Calu3 (cell line): ENCODE results near the gene GAS2L1. TPM values are rescaled to one million over a fixed set of nuclear protein-coding genes. Genes with fewer than 3 reads are reported as not detected.
"Not testable (repeated sequence)": the region's sequence is repeated elsewhere in the genome, so short reads cannot be mapped to it uniquely, and the experiment has no call there.

ENCODE experiments used
- BruUV-seq: library from RNA; stranded (reverse); fragments of 400-500 nt; replicated peaks from 2 replicates; lab custom pipeline; 2021; lab: Mats Ljungman, UMichigan
- CTCF ChIA-PET: fragments of 300-600 bp; sonication (Branson Sonifier 250); formaldehyde crosslinking; loops from one replicate; lab custom pipeline; 2022; ENCODE audit warnings: antibody characterized with exemption; lab: Charles Lee
- DNase-seq: peaks from one replicate; pipeline ENCODE4 v3.0.0; 2022
- H3K27ac Mint-ChIP-seq: one replicate; pipeline ENCODE4 v1.8.0; 2022; ENCODE audit warnings: mixed read lengths; ENCODE audit not compliant: unreplicated experiment
- H3K27me3 Mint-ChIP-seq: one replicate; pipeline ENCODE4 v1.8.0; 2022; ENCODE audit warnings: mixed read lengths; ENCODE audit not compliant: unreplicated experiment
- H3K36me3 Mint-ChIP-seq: one replicate; pipeline ENCODE4 v1.8.0; 2022; ENCODE audit warnings: mild to moderate bottlenecking, moderate library complexity, mixed read lengths; ENCODE audit not compliant: insufficient read depth, unreplicated experiment
- H3K4me1 Mint-ChIP-seq: one replicate; pipeline ENCODE4 v1.8.0; 2022; ENCODE audit warnings: mild to moderate bottlenecking, low read depth, mixed read lengths; ENCODE audit not compliant: unreplicated experiment
- H3K4me3 Mint-ChIP-seq: one replicate; pipeline ENCODE4 v1.8.0; 2022; ENCODE audit warnings: mild to moderate bottlenecking, low read depth, moderate library complexity, mixed read lengths; ENCODE audit not compliant: unreplicated experiment
- H3K9me3 Mint-ChIP-seq: one replicate; pipeline ENCODE4 v1.8.0; 2022; ENCODE audit warnings: low read depth, mixed read lengths; ENCODE audit not compliant: unreplicated experiment
- CTCF ChIP-seq: fragments of 200-600 bp; IDR thresholded peaks from one replicate; pipeline ENCODE4 v1.8.0; 2022; ENCODE audit warnings: antibody characterized with exemption; ENCODE audit not compliant: unreplicated experiment
- intact Hi-C: fragments of 100-400 bp; cut with micrococcal nuclease; formaldehyde crosslinking; loops from one replicate; pipeline ENCODE4 v1.10.0; 2022; ENCODE audit not compliant: unreplicated experiment
- total RNA-seq: library from RNA; stranded (reverse); gene quantifications from 2 replicates; pipeline ENCODE4 v1.2.3, GENCODE V29; 2022

GAS2L1 gene
- total RNA-seq, 1 experiment from 2014 or later: 16.9 TPM

GRCh38 chr22:29352778-29353177 is 46.3 kb downstream of the GAS2L1 start:
- H3K27ac Mint-ChIP-seq: no peak overlapping the region

GRCh38 chr22:29353286-29353685 is 46.8 kb downstream of the GAS2L1 start:
- DNase-seq: no peak
- TF ChIP-seq CTCF: no peak
- no peaks in the 10 kb centered on the region for H3K9me3 Mint-ChIP-seq
- CTCF ChIA-PET: no interaction called here
- no peaks in the 10 kb centered on the region for H3K27me3 Mint-ChIP-seq
- no TSS peak for BruUV-seq
- no peak overlapping the region for H3K27ac Mint-ChIP-seq
- H3K4me3 Mint-ChIP-seq: no peak overlapping the region
- intact Hi-C loops: no loop called here
- no peaks in the 10 kb centered on the region for H3K4me1 Mint-ChIP-seq
- peaks cover 32% of the 10 kb centered on the region for H3K36me3 Mint-ChIP-seq

More at GRCh38 chr22:29352778-29353177, 46.3 kb downstream of the GAS2L1 start:
- Mint-ChIP-seq H3K4me3 (no peak overlapping the region), H3K9me3 (no peaks in the 10 kb centered on the region), H3K27me3 (no peaks in the 10 kb centered on the region), H3K4me1 (no peaks in the 10 kb centered on the region), H3K36me3 (peaks cover 29% of the 10 kb centered on the region)
- CTCF ChIA-PET: no interaction called here
- no peak for TF ChIP-seq CTCF
- no TSS peak for BruUV-seq
- intact Hi-C loops: no loop called here
- no peak for DNase-seq

GRCh38 chr22:29353860-29354259 is 47.4 kb downstream of the GAS2L1 start:
- Mint-ChIP-seq H3K27me3 (no peaks in the 10 kb centered on the region), H3K4me1 (no peaks in the 10 kb centered on the region), H3K27ac (no peak overlapping the region), H3K36me3 (peaks cover 34% of the 10 kb centered on the region), H3K4me3 (no peak overlapping the region), H3K9me3 (no peaks in the 10 kb centered on the region)
- intact Hi-C loops: no loop called here
- no peak for TF ChIP-seq CTCF
- CTCF ChIA-PET: interaction anchor here (0.6 kb wide), 1 partner anchor 24 kb away, joined by 3 read pairs; no protein-coding TSS in a partner anchor
- no peak for DNase-seq
- BruUV-seq: no TSS peak

GRCh38 chr22:29357193-29357890 is 50.9 kb downstream of the GAS2L1 start:
- H3K4me3 Mint-ChIP-seq, H3K4me1 Mint-ChIP-seq, BruUV-seq, CTCF ChIA-PET, DNase-seq, H3K27me3 Mint-ChIP-seq, intact Hi-C loops, H3K9me3 Mint-ChIP-seq, H3K27ac Mint-ChIP-seq: not testable (repeated sequence)
- H3K36me3 Mint-ChIP-seq: peaks cover 35% of the 10 kb centered on the region

GRCh38 chr22:29359469-29359868 is 53.0 kb downstream of the GAS2L1 start:
- no peaks in the 10 kb centered on the region for H3K27me3 Mint-ChIP-seq
- DNase-seq: peak; percentile 49
- no peak overlapping the region for H3K27ac Mint-ChIP-seq
- H3K4me1 Mint-ChIP-seq: peaks cover 8% of the 10 kb centered on the region
- intact Hi-C loops: no loop called here
- H3K36me3 Mint-ChIP-seq: peaks cover 24% of the 10 kb centered on the region
- TF ChIP-seq CTCF: peak; percentile 20
- no TSS peak for BruUV-seq
- no peaks in the 10 kb centered on the region for H3K9me3 Mint-ChIP-seq
- CTCF ChIA-PET: interaction anchor here (0.8 kb wide), 1 partner anchor 53 kb away, joined by 3 read pairs; the partner anchor contains the start of gene GAS2L1
- H3K4me3 Mint-ChIP-seq: no peak overlapping the region
